NOMO-1 treated with DMSO at 0.1 percent for 48 hours (cell line): Measurements from ENCODE around the gene HK1.
"Not testable (repeated sequence)": the region's sequence is repeated elsewhere in the genome, so short reads cannot be mapped to it uniquely, and the experiment has no call there.

Experiments
- DNase-seq: peaks from one replicate; lab custom pipeline; 2025; ENCODE audit not compliant: unreplicated experiment; lab: John Stamatoyannopoulos, UW

Gene HK1

GRCh38 chr10:69253171-69253570 lies 25.1 kb upstream of the HK1 start:
- DNase-seq: no peak

- DNase-seq: no peak
Measured at GRCh38 chr10:69254877-69255276, 23.4 kb upstream of the HK1 start.

GRCh38 chr10:69259547-69260243 lies 18.6 kb upstream of the HK1 start:
- no peak for DNase-seq

- DNase-seq: no peak
Measured at GRCh38 chr10:69261184-69261583, 17.1 kb upstream of the HK1 start.

- DNase-seq: no peak
Measured at GRCh38 chr10:69262292-69262751, 16.0 kb upstream of the HK1 start.

DNA sequence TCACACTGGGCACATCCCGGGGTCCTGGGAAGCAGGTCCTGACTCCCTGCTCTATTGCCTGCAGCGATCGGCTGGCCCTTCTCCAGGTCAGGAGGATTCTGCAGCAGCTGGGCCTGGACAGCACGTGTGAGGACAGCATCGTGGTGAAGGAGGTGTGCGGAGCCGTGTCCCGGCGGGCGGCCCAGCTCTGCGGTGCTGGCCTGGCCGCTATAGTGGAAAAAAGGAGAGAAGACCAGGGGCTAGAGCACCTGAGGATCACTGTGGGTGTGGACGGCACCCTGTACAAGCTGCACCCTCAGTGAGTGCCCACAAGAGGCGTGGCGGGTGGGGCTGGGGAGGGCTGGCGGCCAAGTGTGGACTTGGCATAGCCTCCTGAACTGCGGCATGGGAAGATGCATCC lies 12.8 kb upstream of the HK1 start:
- no peak for DNase-seq

GRCh38 chr10:69268761-69269416 lies 9.4 kb upstream of the HK1 start:
- no peak for DNase-seq

DNA sequence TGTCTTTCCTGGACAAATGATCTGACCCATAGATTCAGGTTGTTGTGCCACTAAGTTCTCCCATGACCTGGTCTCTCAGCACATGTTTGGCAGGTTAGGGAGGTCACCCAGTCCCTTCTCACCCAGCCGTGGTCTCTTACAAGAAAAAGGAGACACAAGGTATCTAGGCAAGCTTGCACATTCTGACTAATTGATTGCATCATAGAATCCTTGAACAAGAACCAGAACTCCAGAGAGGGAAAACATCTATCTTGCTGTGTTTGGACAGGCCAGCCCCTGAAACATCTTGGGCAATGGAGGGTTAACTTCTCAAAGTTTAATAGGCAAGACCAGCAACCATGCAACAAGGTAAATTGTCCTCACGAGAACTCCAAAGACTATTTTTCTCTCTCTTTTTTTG lies 8.5 kb upstream of the HK1 start:
- no peak for DNase-seq

- no peak for DNase-seq
Measured at GRCh38 chr10:69270990-69271389, 7.3 kb upstream of the HK1 start.

DNA sequence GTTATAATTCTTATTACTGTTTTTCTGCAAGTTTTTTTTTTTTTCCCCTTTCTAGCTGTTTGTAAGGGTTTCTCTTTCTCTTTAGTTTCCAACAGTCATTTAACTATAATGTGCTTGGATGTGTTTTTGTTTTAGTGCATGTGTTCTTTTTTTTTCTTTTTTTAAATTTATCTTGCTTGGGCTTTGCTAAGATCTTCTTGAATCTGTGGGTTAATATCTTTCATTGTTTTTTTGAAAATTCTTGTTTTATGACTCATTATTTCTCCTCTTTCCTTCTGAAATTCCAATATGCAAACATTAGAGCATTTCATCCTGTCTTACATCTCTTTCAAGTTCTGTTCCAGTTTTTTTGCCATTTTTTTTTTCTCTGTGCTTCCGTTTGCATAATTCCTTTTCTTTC lies 5.7 kb upstream of the HK1 start:
- DNase-seq: no peak

DNA sequence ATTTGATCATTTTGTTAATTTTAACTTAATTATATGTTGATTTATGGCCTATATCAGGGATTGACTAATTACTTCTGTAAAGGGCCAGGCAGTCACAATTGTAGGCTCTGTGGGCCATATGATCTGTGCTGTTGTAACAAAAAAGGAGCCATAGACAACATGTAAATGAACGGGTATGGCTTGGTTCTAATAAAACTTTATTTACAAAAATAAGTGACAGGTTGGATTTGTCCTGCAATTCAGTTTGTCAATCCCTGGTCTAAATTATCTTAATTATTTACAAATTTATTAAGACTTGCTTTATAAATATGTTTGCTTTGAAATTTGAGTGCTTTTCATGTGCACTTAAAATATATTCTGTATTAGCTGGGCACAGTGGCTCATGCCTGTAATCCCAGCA lies 2.9 kb upstream of the HK1 start:
- DNase-seq: no peak

GRCh38 chr10:69276503-69276902 lies 1.8 kb upstream of the HK1 start:
- DNase-seq: no peak

DNA sequence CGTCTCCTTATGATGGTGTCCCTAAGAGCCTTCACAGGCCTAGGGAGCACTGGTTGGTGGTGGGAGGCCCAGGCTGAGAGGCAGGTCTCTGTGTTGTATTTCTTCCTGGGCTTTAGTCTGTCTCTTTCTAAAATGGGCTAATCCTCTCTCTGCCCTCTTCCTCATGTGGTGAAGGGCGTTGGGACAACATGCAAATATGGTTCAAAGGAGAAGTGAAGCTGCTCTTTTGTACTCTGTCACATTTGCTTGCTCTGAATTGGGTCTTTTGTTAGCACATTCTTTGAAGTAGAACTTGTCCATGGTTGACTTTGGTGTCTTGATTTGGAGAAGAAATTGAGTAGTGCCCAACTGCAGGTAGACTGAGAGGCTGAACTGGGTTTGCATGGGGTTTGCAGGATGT lies 814 bp downstream of the HK1 start:
- DNase-seq: peak; percentile 77

- no peak for DNase-seq
Measured at GRCh38 chr10:69281507-69282413, 3.5 kb downstream of the HK1 start.

DNA sequence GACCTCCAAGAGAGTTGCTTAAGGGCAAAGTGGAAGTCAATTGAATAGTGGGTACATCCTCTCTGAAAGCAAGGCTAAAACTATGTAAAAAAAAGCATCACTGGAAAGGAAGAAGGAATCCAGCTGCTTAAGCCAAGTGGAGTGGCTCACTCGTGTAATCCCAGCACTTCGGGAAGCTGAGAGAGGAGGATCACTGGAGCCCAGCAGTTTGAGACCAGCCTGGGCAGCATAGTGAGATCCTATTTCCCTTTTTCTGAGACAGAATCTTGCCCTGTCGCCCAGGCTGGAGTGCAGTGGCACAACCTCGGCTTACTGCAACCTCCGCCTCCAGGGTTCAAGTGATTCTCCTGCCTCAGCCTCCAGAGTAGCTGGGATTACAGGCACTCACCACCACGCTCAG lies 6.1 kb downstream of the HK1 start:
- DNase-seq: not testable (repeated sequence)

DNA sequence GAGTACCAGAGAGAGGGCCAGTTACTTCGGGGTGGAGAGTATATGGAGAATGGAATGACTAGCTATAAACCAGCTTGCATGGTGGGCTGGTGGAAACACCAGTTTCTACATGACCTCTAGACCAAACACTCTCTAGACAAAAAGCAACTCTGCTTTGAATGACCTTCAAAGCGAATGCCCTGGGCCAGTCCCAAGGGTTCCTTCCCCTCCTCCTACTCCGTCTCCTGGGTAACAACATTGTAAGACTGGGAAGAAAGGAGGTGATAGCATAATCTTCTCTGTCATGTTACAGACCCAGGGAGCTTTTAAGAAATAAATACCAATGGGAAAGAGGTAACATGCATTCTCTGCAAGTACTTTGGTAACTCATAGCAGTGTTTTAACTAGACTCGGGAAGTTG lies 7.4 kb downstream of the HK1 start:
- DNase-seq: no peak

DNA sequence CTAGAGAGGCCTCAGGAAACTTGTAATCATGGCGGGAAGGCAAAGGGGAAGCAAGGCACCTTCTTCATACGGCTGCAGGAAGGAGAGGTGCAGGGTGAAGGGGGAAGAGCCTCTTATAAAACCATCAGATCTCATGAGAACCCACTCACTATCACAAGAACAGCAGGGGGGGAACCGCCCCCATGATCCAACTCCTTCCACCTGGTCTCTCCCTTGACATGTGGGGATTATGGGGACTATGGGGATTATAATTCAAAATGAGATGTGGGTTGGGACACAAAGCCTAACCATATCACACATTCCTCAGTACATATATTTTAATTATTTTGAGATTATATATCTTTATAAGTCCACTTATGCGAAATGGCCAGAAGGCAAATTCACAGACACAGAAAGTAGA lies 8.9 kb downstream of the HK1 start:
- DNase-seq: no peak

GRCh38 chr10:69290993-69291392 lies 12.7 kb downstream of the HK1 start:
- no peak for DNase-seq

DNA sequence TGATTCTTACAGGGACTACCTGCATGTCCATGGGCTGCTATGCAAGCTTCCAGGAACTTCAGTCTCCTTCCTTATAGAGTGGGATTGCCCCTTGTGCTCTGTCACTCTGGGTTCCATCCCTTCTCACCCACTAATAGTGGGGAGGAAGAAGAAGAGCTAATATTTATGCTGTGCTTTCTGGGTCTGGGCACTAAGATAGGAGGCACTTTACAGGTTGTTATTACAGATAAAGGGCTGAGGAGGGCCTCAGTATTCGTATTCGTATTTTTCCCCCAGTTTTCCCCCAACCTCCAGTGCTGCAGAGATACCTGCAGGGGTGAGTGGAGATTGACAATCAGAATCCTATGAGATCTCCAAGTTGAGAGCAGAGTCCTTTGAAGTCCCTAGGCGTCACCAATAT lies 14.2 kb downstream of the HK1 start:
- DNase-seq: no peak

GRCh38 chr10:69295027-69295636 lies 16.8 kb downstream of the HK1 start:
- DNase-seq: no peak

DNA sequence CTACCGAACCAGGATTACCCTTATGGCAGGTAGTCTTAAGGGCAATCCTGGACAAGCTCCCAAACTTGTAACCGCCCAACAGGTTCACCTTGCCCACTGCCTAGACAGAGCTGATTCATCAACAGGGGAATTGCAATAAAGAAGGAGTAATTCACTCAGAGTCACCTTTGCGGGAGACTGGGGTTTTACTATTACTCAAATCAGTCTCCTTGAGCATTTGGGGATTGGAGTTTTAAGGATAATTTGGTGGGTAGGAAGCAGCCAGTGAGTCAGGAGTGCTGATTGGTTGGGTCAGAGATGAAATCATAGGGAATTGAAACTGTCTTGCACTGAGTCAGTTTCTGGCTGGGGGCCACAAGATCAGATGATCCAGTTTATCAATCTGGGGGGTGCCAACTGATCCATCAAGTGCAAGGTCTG lies 25.3 kb downstream of the HK1 start:
- no peak for DNase-seq
